IPS DF 6.9 (cell line): ENCODE measurements around the gene BHLHE23.

ENCODE experiments used
- DNase-seq: peaks from one replicate; pipeline ENCODE4 v3.0.0-alpha.2; 2013; ENCODE audit warnings: low read depth, low spot score
- H3K27ac ChIP-seq: one replicate; pipeline ENCODE4 v1.5.1; 2013; ENCODE audit warnings: low read length, control low read depth
- H3K27me3 ChIP-seq: 2 replicates; pipeline ENCODE4 v1.6.1; 2013; ENCODE audit warnings: mild to moderate bottlenecking, low read length; ENCODE audit not compliant: control insufficient read depth, insufficient read depth
- H3K36me3 ChIP-seq: 2 replicates; pipeline ENCODE4 v1.6.1; 2013; ENCODE audit warnings: low read length; ENCODE audit not compliant: control insufficient read depth, insufficient read depth
- H3K4me1 ChIP-seq: 2 replicates; pipeline ENCODE4 v1.6.1; 2013; ENCODE audit warnings: low read length; ENCODE audit not compliant: control insufficient read depth, insufficient read depth
- H3K4me3 ChIP-seq: 2 replicates; pipeline ENCODE4 v1.5.1; 2013; ENCODE audit warnings: mild to moderate bottlenecking, low read length
- H3K9me3 ChIP-seq: 2 replicates; pipeline ENCODE4 v1.6.1; 2013; ENCODE audit warnings: low read length, inconsistent platforms; ENCODE audit not compliant: control insufficient read depth, insufficient read depth
- WGBS: extraction: QIAGEN DNeasy Blood & Tissue Kit; methylation state at CpG from one replicate; pipeline ENCODE4 v1.1.7; 2013; ENCODE audit warnings: mixed read lengths, missing lambda C conversion rate; ENCODE audit not compliant: insufficient read length, insufficient coverage; 5-methylcytosine and 5-hydroxymethylcytosine counted together

The BHLHE23 gene

GRCh38 chr20:62991863-62992262, 14.9 kb downstream of the BHLHE23 start:
- no peak for DNase-seq
- Histone ChIP-seq H3K27ac (no peak overlapping the region), H3K36me3 (no peaks in the 10 kb centered on the region), H3K9me3 (no peaks in the 10 kb centered on the region), H3K27me3 (no peaks in the 10 kb centered on the region), H3K4me1 (peaks cover 4% of the 10 kb centered on the region), H3K4me3 (no peak overlapping the region)
- WGBS = no CpG with 5 or more reads among the region's 6 CpGs

GRCh38 chr20:62991196-62991807, 15.5 kb downstream of the BHLHE23 start:
- Histone ChIP-seq H3K36me3 (no peaks in the 10 kb centered on the region), H3K27ac (no peak overlapping the region), H3K4me3 (no peak overlapping the region), H3K4me1 (peaks cover 5% of the 10 kb centered on the region), H3K9me3 (no peaks in the 10 kb centered on the region), H3K27me3 (no peaks in the 10 kb centered on the region)
- no peak for DNase-seq
- no CpG with 5 or more reads among the region's 13 CpGs for WGBS

GRCh38 chr20:62990306-62990825, 16.4 kb downstream of the BHLHE23 start:
- Histone ChIP-seq H3K9me3 (no peaks in the 10 kb centered on the region), H3K4me3 (no peak overlapping the region), H3K4me1 (peaks cover 5% of the 10 kb centered on the region), H3K27me3 (no peaks in the 10 kb centered on the region), H3K27ac (no peak overlapping the region), H3K36me3 (no peaks in the 10 kb centered on the region)
- no CpG with 5 or more reads among the region's 22 CpGs for WGBS
- no peak for DNase-seq

DNA sequence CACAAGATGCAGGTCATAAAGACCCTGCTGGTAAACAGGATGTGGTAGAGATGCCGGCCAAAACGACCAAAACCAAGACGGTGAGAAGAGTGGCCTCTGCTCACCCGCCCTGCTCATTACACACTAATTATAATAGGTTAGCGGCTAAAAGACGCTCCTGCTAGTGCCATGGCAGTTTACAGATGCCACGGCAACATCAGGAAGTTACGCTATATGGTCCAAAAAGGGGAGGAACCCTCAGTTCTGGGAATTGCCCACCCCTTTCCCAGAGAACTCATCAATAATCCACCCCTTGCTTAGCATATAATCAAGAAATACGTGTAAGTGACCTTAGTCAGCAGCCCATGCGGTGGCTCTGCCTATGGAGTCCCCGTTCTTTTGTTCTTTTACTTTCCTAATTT, 17.6 kb downstream of the BHLHE23 start:
- no peak overlapping the region for H3K4me3 ChIP-seq
- H3K9me3 ChIP-seq = no peaks in the 10 kb centered on the region
- WGBS = no CpG with 5 or more reads among the region's 11 CpGs
- DNase-seq = no peak
- H3K36me3 ChIP-seq = no peaks in the 10 kb centered on the region
- H3K4me1 ChIP-seq = peaks cover 5% of the 10 kb centered on the region
- no peak overlapping the region for H3K27ac ChIP-seq
- no peaks in the 10 kb centered on the region for H3K27me3 ChIP-seq

DNA sequence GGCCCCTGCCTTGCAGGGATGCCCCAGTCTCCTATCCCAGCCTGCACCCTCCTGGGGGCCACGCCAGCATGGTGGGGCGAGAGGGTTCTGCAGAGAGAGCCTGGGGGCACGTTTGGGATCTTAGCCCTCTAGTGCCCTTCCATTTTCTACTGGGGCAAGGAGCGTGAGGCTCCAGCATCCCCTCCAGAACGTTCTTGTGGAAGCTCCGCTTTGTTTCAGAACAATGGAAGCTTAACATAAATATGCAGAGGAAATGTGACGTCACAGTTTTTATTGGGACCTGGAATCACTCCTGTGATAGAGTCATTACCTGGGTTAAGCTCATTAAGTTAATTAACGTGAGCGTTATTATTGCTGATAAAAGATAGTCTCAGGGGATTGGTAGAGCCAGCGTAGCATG, 19.6 kb downstream of the BHLHE23 start:
- H3K4me1 ChIP-seq = peaks cover 5% of the 10 kb centered on the region
- H3K9me3 ChIP-seq = no peaks in the 10 kb centered on the region
- no CpG with 5 or more reads among the region's 10 CpGs for WGBS
- no peaks in the 10 kb centered on the region for H3K36me3 ChIP-seq
- no peak overlapping the region for H3K4me3 ChIP-seq
- no peak overlapping the region for H3K27ac ChIP-seq
- DNase-seq = no peak
- H3K27me3 ChIP-seq = no peaks in the 10 kb centered on the region

GRCh38 chr20:62986257-62986800, 20.4 kb downstream of the BHLHE23 start:
- no peaks in the 10 kb centered on the region for H3K9me3 ChIP-seq
- no CpG with 5 or more reads among the region's 6 CpGs for WGBS
- H3K4me1 ChIP-seq = peaks cover 5% of the 10 kb centered on the region
- no peaks in the 10 kb centered on the region for H3K36me3 ChIP-seq
- H3K27ac ChIP-seq = no peak overlapping the region
- no peak for DNase-seq
- H3K4me3 ChIP-seq = no peak overlapping the region; the same call in 1 of the 2 replicates
- H3K27me3 ChIP-seq = no peaks in the 10 kb centered on the region

DNA sequence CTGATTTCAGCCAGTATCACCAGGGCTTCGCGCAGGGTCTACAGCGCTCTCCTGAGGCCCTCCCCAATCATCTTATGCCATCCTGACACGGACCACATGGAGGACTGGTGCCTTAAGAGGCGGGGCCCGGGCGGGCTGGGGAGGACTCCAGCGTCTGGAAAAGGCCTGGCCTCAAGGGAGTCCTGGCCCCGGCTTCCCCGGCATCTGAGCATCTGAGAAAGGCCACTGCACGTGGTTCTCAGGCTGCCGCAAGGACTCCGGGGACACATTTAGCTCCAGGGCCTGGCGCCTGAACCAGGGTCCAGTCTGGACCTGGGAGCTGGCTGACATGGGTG, 21.4 kb downstream of the BHLHE23 start:
- H3K27ac ChIP-seq = no peak overlapping the region

DNA sequence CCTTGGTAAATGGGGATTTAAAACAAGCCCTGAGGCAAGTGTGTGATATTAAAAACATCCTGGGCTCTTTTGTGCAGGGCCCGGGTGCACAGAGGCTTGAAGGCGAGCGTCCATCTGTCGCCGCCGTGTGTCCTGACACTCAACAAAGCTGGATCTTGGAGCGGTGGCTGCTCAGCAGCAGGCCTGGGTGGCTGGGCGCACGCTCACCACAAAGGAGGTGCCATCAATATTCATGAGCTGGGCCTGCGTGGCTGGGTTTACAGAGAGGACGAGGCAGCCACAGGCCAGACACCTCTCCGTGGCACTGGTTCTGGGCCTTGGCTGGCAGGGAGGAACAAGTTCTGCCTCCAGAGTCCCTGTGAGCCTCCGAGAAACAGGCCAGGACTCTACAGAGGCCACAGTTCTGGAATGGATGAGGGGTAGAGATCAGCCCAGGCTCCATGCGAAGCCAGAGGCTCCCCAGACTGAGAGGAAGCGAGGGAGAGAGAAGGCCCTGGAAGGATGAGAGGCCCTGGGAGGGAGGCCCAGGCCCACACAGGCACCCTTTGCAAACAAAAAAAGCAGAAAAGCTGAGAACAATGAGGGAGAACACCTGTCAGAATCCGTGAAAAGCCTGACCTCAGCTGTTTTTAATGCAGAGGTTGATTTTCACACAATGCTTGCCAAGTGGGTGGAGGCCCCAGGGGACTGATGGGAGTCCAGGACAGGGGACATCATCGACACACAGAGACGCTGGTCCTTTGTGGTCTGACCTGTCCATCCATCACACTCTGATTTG, 21.9 kb downstream of the BHLHE23 start:
- Histone ChIP-seq H3K4me3 (no peak overlapping the region), H3K4me1 (peaks cover 7% of the 10 kb centered on the region), H3K9me3 (no peaks in the 10 kb centered on the region), H3K36me3 (no peaks in the 10 kb centered on the region), H3K27ac (no peak overlapping the region), H3K27me3 (no peaks in the 10 kb centered on the region)
- no peak for DNase-seq
- WGBS = no CpG with 5 or more reads among the region's 18 CpGs

More for the DNA sequence above, 21.4 kb downstream of the BHLHE23 start:
- no CpG with 5 or more reads among the region's 14 CpGs for WGBS
- Histone ChIP-seq H3K9me3 (no peaks in the 10 kb centered on the region), H3K4me1 (peaks cover 5% of the 10 kb centered on the region), H3K4me3 (no peak overlapping the region), H3K27me3 (no peaks in the 10 kb centered on the region), H3K36me3 (no peaks in the 10 kb centered on the region)
- no peak for DNase-seq

DNA sequence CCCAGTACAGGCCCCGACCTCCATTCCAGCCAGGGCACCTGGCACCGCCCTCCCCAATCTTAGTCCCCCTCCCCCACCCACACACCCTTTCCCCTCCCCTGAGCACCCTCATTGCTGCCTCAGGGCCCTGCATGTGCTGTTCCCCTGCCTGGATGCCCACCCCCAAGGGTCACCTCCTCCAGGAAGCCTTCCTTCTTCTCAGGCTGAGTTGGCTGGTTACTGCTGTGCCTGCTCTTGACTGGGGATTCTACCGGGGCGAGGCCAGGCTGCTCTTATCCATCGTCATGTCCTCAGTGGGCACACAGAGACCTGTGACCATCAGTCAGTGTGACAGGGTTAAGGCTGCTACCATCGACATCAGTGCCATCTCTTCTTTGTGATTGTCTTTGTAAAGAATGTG, 23.6 kb downstream of the BHLHE23 start:
- H3K9me3 ChIP-seq = no peaks in the 10 kb centered on the region
- peaks cover 9% of the 10 kb centered on the region for H3K4me1 ChIP-seq
- H3K36me3 ChIP-seq = no peaks in the 10 kb centered on the region
- H3K27ac ChIP-seq = no peak overlapping the region
- no peak overlapping the region for H3K4me3 ChIP-seq
- no CpG with 5 or more reads among the region's 6 CpGs for WGBS
- H3K27me3 ChIP-seq = no peaks in the 10 kb centered on the region
- DNase-seq = no peak

DNA sequence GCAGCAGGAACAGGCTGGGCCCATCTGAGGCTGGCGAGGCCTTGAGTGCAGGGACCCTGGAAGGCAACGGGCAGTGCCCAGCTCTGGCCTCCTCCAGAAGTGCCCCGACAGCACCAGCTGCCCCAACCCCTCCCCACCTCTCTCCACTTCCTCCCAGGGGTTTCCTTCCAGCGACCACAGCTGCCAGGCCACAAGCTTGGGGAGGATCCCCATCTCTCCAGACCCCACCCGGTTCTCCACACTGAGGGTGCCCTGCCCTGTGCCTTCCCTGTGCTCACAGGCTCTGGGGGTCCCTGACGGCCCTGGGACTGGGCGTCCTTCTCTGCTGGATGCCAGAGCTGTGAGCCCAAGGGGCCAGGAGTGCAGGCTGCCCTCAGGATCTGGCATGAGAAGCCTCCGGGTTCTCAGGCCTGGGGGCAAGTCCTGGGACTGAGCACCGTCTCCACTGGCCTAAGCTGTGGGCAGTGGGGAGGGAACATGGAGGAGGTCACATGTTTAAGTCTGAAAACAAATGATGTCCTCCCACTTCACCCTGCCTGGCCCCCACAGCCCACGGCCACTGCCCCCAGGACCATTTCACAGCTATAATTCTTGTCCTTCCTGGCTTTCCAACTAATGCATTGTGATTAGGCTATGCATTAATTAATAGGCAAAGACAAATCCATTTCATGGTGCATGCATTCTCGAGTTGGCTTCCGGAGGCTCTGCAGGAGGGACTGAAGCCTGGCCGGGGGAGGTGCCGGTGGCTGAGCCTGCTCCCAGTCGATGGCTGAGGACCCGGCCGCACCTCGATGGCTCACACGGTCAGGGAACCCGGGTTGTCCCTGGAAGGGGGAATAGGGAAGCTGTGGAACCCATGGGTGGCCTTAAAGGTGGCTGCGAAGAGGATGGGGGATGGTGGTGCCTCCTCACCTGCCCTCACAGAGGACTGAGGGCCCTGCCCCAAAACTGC, 24.4 kb downstream of the BHLHE23 start:
- peaks cover 9% of the 10 kb centered on the region for H3K4me1 ChIP-seq
- H3K27me3 ChIP-seq = no peaks in the 10 kb centered on the region

More for the DNA sequence above, 24.4 kb downstream of the BHLHE23 start:
- WGBS = no CpG with 5 or more reads among the region's 21 CpGs
- Histone ChIP-seq H3K9me3 (no peaks in the 10 kb centered on the region), H3K36me3 (no peaks in the 10 kb centered on the region), H3K4me3 (no peak overlapping the region), H3K27ac (no peak overlapping the region)
- DNase-seq = no peak
